H1 (cell line): ENCODE data around the gene ARID3B. TPM values are rescaled to one million over a fixed set of nuclear protein-coding genes. Genes with fewer than 3 reads are reported as not detected.

ENCODE experiments used
- FOSL1 ChIP-seq: IDR thresholded peaks from 2 replicates; pipeline ENCODE4 v1.6.1; 2011; ENCODE audit warnings: mild to moderate bottlenecking, low read depth, low read length, moderate library complexity; ENCODE audit not compliant: insufficient read depth
- SIN3A ChIP-seq, 2 experiments: IDR thresholded peaks in 1 of 2; conservative IDR thresholded peaks in 1 of 2; 2 replicates each; pipeline ENCODE4 v1.6.1; 2011 to 2012; ENCODE audit warnings: low read length in 2 of 2, improper control_type of control experiment in 1 of 2, low read depth in 1 of 2, mild to moderate bottlenecking in 1 of 2
- polyA plus RNA-seq, 7 experiments: library from polyadenylated mRNA; depleted of rRNA in 3 of 7; stranded (reverse) in 5 of 7; unstranded in 2 of 7; fragments of >200 nt in 5 of 7; fragments of 200-250 nt in 2 of 7; gene quantifications; 1 replicate in 5 of 7; 2 replicates in 1 of 7; 4 replicates in 1 of 7; pipeline versions ENCODE4 v1.2.1 to v1.2.3, GENCODE V29; 2011 to 2013; ENCODE audit warnings: missing spikeins in 2 of 7, mixed read lengths in 2 of 7
- total RNA-seq: library from RNA; stranded (reverse); fragmentation: NEBNext Ultra II Directional; extraction: Animal tissue kit (Norgen Biotek cat#: 25700); gene quantifications from 2 replicates; pipeline ENCODE4 v1.2.1, GENCODE V29; 2021
- TF ChIP-seq, protein P1 (sequence below): IDR thresholded peaks from 2 replicates; pipeline ENCODE4 v1.6.1; 2012; ENCODE audit warnings: inconsistent platforms

ARID3B gene
- total and polyA plus RNA-seq, 2 of the 8 experiments (the other 6 are each of a cell fraction or from before 2014, with no cell fraction given): 81.0 to 115 TPM

DNA sequence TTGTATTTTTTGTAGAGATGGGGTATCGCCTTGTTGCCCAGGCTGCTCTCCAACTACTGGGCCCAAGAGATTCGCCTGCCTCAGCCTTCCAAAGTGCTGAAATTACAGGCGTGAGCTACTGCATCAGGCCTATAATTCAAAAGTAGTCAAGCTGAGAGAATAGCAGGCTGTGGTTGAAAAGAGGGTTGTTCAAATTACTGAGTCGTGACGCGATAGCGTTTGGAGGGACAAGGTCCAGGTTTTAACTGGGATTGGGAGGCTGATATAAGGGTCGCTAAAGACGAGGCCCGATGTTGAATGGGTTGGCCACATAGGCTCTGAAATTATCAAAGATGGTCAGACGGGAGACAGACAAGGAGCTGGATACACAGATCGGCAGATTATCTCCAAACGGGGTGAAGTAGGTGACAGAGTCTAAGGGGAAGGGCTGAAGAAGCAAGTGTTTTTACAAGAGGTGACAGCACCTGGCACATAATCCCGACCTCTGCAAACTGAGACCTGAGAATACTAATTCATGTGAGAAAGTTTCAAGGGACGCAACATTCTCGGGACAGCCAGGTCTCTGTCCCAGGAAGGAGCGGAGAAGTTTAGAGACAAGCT is 759 bp upstream of the ARID3B start (continued):
- TF ChIP-seq SIN3A (conservative IDR thresholded peaks at IDR 0.05 in 1 of 2, IDR thresholded peaks at IDR 0.05 in 1 of 2; ENCODE audit: low read depth in 1 of 2, low read length in 2 of 2): no peak
- no peak for TF ChIP-seq FOSL1
- TF ChIP-seq, protein P1, sequence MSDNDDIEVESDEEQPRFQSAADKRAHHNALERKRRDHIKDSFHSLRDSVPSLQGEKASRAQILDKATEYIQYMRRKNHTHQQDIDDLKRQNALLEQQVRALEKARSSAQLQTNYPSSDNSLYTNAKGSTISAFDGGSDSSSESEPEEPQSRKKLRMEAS: no peak
